ENCODE data around the gene RBM5.

The RBM5 gene

DNA sequence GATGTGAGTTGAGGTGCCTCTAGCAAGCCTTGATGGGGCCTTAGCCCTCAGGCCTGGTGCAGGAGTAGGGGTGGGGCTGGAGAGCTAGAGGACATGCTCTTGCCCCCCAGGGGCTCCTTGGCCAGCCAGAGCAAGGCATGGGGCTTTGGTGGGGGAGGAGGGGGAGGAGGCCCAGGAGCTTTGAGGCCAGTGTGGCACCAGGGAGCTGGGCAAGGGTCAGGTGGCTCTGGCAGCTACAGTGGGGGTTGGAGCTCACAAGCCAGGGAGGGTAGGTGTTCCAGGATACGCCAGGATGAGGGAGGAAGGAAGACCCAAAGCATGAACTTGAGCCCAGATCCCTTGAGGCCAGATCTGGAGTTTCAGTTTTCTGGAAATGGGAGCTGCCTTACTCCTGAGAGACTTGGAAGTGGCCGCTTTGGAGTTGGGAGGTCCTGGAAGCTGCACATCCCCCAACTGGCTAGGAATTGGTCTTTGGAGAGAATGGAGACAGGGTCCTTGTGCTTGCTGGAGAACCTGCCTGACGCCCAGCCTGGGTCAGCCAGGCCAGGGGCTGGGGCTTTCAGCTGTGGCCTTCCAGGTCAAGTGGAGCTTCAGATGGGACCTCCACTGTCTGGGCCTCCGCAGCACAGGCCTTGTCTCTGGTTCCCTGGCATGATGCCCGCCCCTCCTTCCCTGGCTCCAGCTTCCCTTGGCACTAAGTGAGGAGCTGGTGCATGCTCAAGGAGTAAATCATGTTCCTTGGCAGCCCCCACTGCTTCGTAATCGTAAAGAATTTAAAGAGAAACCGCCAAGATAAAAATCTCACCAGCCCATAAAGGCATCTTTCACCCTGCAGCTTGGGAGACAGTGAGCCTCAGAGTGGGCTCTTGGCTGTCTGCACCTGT lies 75.1 kb downstream of the RBM5 start:
- no peak for DNase-seq

DNA sequence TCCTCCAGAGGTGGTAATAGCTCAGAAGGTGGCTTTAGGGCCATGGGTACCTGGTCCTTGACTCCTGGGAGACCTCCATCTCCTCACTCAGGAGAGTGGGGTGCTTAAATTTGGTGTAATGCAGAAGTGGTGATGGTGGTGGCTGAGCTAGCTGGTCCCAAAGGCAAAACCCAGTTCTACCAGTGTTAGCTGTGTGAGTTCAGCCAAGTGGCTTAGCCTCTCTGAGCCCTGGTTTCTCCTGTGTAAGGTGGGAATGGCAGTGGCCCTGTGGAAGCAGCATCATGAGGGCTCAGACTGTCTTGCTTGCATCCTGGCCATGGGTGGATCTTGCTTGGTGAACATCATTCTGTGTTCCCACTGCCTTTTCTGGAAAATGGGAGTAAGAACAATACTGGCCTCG lies 75.8 kb downstream of the RBM5 start:
- no peak for DNase-seq

DNA sequence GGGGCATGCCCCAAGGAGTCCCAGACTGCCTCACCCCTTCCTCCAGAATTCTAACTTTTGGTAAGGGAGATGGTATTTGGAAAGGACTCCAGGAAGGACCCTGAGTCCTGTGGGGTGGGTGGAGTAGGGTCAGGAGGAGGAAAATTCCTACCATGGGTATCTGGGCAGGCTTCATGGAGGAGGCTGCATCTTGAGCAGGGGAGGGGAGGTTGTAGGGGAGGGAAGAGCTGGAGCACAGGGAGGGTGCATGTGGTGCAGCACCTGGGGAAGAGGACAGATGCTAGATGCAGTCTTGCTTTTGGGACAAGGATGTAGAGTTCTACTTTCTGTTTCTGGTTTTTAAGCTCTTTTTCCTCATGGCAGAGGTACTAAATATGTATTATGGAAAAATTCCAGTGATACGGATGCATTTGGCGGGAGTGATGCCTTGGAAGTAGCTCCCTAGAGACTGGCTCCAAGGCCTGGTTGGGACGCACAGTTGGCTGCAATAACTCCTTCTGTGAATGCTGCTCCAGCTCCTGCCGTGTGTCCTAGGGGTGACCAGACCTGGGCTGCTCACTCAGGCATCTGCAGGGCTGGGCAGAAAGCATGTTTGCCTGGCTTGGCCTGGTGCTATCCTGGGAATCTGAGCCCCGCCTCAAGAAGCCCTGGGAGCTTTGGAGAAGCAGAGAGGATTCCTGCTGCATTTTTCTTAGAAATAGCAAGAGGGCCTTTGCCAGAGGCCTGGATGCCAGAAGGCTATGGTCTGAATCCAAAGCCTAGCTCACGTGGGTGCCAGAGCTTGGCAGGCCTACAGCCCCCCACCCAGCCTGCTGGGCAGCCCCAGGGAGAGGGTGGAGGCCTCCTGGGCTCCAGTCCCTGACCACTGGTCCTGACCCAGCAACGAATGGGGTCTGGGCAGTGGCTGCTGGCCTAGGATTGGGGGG lies 76.5 kb downstream of the RBM5 start:
- DNase-seq = no peak

DNA sequence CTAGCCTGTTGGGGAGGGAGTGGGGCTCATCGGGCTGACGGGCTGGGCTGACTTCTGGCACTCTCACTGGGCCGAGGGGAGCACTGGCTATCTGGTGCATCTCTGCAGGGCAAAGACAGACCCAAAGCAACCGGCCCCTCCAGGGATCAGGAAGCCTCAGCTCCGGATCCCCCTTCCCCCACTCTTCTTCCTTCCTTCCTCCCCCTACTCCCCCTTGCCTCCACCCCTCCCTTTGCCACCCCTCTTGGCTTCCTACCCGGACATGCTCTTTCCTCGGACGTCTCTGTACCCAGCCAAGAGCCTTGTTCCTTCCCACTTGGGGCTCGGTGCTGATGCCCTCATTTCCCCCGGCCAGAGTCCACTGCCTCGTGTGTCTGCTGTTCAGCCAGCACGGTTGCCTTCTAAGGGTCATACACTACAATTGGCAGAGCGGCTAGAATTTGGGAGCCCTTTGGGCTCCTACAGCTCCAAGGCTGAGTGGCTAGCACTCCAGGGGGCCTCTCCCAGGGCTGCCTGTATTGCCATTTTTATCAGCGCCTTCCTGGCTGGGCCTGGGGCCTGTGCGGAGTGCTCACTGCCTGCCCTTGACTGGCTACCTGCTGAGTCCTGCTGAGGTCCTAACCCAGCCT lies 77.3 kb downstream of the RBM5 start:
- no peak for DNase-seq

DNA sequence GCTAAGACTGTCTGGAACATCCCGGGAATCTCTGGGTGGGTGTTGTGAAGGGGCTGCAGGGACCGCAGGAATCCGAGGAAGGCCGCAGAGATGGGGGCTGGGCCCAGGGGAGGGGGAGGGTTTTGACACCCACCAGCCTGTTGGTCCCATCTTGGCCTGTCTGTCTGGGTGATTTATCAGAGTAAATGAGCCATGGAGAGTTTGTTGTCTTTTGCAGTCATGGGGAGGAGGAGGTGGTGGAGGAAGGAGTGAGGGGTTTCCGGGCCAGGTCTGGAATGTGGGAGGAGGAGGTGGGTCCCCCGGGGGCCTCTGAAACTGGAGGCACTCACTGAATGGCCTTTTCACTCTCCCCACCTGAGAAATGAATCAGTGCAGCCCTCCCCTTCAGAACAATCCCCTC lies 77.9 kb downstream of the RBM5 start:
- no peak for DNase-seq

DNA sequence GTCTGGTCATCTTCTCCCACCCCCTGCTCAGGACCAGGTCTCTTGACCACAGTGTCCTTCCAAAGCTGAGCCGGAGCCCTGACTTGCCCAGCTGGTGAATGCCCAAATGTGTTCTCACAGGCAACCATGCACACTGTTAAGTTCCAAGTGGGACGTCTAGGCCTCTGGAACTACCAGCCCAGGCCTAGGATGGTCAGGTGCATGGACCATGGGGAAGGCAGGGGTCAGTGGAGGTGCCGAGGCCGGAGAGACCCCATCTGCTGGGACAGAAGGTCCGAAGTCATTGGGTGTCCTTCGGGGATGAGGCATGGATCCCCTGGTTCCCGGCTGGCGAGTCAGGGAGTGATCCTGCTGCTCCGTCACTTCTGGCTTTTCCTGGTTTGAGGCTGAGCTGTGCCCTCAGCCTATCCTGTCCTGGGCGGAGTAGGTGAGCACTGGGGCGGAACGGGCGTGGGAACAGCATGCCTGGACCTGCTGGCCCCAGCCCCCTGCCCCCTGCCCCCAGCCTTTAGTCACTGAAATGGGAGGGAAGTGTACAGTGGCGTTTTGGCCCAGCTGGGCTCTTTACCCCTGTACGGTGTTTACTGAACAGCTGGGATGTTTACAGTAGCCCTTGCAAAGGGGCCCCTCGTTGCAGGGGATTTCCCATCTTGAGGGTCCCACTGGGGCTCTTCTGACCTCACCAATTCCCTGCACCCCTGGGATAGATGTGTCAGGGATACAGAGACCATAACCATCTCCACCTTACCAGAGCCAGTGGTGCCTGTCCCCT lies 78.5 kb downstream of the RBM5 start:
- no peak for DNase-seq

DNA sequence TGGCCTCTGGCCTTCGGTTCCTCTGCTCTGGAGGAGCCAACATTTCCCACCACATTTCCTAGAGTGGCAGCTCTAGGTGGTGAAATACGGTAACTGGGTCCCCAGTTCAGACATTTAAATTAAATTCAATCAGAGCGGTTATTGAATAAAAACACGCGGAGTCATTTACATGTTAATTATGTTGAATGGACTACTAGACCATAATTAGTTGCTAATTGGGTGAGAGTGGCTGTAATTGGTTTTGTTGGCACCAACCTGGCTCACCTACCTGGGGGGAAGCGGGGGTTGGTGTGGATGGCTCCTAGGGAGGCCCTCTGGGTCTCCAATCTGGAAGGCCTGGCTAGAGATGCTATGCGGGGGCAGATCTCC lies 79.1 kb downstream of the RBM5 start:
- no peak for DNase-seq

DNA sequence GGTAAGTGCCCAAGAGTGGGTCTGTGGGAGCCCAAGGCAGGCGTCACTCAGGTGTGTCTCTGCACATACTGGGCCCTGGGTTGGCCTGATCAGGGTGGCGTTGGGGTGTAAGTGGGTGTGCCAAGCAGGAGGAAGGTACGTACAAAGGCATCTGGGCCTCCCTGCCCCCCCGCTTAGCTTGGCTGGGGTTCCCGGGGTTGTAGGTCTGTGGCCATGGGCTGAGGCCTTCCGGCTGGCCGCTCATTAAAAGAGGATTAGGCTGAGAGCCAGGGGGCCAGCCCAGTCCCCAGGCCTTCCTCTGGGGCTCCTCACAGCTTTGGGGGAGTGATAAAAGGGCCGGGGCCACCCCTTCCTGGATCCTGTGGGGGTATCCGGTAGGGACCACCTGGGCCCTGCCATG lies 79.7 kb downstream of the RBM5 start:
- no peak for DNase-seq

Data from NCI-H524 treated with DMSO at 0.1 percent for 48 hours (cell line).